Measurements from ENCODE around the gene RETREG2. TPM values are rescaled to one million over a fixed set of nuclear protein-coding genes. Genes with fewer than 3 reads are reported as not detected.

RETREG2 gene, protein sequence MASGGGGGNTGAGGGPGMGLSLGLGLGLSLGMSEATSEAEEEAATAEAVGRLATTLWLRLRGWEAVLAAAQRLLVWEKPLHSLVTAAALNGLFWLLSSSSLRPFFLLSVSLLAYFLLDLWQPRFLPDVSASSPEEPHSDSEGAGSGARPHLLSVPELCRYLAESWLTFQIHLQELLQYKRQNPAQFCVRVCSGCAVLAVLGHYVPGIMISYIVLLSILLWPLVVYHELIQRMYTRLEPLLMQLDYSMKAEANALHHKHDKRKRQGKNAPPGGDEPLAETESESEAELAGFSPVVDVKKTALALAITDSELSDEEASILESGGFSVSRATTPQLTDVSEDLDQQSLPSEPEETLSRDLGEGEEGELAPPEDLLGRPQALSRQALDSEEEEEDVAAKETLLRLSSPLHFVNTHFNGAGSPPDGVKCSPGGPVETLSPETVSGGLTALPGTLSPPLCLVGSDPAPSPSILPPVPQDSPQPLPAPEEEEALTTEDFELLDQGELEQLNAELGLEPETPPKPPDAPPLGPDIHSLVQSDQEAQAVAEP
- 70.2 and 91.9 TPM in 2 replicates for total RNA-seq

DNA sequence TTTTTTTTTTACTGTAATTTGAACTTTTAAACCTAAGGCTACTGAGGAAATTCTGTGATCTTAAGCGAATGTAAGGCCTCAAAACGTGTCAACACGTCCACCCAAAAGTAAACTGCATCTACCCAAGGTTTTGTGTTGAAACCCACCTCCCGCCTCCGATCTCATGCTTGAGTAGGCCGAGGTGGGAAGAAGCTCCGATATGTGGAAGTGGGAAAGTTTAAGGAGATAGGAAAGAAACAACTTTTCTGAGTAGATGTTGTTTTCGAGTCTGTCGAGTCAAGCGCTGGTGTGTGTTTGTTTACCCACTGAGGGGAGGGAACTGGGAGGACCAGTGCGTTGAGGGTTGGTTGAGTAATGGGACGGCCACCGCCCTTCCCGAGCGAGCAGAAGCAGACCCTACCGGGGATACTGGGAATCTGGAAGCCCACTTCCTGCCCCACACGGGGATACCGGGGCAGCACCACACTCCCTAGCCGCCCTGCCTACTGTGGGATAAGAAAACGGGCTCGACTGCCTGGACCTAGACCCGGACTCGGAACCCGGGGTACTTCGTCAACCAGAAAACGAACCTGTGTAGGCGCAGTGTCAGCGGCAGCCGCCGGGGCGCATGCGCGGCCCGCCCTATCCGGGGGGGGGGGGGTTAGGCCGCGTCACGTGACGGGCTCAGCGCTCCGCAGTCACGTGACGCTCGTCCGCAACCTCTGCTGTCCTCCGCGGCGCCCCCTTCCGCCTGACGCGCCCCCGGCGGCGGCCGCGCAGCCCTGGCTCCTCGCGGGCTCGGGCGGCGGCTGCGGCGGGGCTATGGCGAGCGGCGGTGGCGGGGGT lies at the start of gene RETREG2:
RETREG2 (plus strand) TSS at position 724 of the 825 bp plus-strand sequence; CDS start at position 802, 78 bp downstream.

DNA sequence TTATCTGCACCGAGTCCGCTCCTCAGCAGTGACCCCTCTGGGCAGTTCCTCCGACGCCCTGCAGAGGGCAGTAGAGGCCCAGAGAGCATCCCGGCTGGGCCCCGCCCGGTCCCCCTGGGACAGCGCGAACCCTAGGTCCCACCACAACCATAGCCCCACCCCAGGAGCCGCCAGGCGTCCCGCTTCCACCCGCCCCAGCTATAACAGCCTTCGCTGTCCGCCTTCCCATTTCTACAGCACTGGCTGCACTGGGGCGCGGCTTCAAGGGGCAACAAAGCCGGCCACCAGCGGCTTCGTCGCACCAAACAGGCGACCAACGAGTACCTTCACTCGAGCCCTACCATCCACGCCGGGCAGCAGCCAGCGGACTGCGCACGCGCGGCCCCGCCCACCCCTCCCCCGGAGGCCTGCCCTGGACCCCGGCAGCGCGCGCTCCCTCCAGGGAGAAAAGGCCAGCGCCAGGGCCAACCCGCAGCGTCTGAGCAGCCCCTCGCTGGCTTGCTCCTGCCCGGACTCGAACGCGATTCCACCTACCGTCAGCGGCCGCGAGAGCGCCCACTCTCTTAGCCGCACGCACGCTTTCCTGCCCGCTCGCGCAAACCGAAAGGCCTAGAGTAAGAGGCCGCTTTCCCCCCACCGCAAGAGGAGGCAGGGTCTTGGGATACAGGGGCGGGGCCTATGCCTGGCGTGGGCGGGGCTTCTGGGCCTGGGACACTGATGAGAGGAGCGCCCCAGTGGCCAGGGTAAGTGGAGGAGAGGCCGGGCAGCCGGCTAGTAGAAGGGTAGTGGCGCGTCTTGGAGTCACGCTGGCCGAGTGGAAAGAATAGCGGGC lies 17.7 kb upstream of the RETREG2 start, which contains the start of gene NHEJ1:
NHEJ1 (minus strand) TSS at position 630 of the 832 bp plus-strand sequence. CDS start 2,453 bp downstream, outside the sequence.

DNA sequence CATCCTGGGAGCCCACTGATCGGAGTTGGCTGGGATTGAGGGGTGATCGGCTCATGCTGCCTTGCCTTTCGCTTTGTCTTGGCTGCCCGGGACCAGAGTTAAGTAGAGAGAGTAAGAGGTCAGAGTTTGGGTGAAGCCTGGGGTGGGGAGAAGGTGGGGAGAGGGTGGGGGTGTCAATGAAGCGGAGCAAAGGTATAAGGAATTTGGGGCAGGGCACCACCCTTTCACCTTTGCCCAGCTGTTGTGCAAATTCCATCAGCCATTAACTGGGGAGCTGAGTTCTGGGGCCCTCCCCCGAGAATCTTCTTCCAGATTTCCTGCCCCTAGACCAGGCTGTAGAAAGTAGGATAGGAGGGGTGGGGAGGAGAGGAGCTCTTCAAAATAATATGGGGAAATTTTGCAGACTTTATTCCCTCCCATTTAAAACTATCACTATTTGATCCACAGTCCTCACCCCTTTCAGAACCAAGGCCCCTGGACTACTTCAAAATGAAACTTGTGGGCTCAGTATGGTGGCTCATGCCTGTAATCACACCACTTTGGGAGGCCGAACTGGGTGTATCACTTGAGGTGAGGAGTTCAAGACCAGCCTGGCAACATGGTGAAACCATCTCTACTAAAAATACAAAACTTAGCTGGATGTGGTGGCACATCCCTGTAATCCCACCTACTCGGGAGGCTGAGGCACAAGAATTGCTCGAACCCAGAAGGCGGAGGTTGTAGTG lies 8.0 kb upstream of the RETREG2 start, which contains the start of gene SLC23A3:
SLC23A3 (minus strand) TSS at position 100 of the 725 bp plus-strand sequence; CDS start at position 55, 45 bp downstream.

DNA sequence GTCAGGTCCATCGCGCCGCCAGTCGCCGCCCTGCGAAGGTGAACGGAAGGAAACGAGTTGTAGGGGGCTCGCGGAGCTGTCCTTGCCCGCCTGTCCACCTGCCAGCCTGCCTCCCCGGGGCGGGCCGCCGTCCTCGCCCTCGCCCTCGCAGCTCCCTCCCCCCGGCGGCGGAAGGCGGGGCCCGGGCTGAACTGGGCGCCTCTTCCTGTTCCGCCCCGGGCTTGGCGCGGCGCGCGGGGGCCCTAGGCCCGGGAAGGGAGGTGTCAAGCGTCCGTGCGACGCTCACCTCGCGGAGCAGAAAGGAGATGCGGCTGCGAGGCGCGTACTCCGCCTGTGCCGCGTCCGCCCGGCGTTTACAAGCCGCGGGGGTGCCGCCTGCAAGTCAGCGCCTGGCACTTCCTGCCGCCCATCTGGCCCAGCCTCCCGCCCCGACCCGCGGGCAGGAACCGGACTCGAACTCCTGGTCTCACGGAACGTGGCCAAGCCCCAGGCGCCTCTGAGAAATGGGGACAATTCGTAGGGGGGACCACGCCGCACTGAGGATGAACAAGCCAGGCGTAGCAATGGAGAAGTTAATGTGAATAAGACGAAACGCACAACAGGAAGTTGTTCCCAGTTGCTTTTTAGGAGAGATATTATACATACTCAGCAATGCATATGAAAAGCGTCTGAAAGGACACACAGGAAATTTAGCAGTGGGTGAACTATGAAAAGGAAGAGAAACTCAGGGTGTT lies 1.1 kb upstream of the RETREG2 start, which contains the start of gene CNPPD1:
CNPPD1 (minus strand) TSS at position 108 of the 734 bp plus-strand sequence; CDS start at position 11, 97 bp downstream.

DNA sequence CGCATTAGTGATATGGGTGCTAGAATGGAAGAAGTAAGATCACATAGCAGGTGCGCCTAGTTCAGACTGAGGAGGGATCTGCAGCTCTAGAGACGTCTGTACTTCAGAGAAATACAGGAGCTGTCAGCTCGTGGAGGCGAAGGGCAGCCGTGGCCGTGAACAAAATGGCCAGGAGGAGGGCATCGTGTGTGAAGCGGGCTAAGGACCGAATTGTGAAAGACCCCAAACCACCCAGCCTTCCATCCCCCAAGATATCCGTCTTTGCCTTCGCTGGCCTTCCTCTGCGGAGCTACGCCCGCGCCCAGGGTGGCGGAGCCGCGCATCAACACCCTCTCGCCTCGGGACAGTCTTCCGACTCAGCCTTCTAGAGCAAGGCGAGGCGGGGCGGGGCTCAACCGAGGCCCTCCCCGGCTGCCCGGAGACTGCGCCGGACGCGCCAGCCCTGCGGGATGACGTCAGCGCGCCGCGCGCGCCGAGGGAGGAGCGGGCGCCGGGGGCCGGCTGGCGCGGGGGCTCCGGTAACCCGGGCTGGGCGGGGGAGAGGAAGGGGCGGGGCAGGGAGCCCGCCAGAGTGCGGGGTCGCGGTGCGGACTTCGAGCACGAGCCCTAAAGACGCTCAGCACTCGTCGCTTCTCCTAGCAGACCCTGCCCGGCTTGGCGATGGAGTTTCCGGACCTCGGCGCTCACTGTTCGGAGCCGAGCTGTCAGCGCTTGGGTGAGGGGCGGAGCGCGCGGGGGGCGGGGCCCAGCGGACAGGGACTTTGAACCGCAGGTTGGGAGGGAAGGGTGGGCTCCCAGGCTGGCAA lies 28.5 kb downstream of the RETREG2 start, which contains the start of gene ZFAND2B:
ZFAND2B (plus strand) TSS at position 455 of the 806 bp plus-strand sequence; CDS start at position 661, 206 bp downstream.

DNA sequence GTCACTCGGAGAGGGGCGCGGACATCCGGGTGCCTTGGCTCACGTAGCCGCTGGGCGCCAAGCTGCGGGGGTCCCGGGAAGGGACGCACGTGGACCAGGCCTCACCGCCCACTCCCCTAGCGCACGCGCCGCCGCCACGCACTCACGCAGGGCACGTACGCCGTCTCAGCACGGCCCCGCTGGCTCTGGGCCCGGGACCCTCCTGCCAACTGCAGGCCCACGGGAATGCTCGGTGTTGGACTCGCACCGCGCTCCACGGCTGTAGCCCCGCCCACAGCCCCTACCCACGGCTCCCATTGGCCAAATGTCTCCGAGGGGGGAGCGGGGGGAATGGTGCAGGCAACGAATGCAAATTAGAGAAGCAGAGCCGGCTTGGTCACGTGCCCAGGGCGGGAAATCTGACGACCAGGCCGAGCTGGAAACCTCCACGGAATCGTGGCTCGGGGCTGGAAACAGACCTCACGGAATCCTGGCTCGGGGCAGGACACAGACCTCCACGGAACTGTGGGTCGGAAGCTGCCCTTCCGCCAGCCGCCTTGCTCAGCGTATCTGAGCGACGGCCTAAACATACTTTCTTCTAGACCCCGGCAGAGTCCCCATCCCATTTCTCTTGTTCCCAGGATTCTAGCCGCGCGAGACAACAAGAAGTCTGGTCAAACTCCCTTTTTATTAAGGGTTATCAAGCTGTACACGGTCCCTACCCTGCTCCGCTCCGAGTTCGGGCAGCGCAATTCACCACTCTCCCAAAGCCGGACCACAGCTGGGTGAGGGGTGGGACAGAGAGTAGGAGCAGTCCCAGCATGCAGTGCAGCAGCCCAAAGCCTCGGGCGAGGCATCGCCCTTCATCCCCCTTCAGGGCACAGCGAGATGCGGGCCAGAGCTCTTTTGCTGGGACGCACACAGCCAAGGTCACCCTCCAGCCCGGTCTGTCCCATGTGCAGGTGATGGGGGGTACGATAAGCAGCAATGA lies 40.9 kb downstream of the RETREG2 start, which contains the start of gene ABCB6:
ABCB6 (minus strand) TSS at position 227 of the 970 bp plus-strand sequence. CDS start 285 bp downstream, outside the sequence.

DNA sequence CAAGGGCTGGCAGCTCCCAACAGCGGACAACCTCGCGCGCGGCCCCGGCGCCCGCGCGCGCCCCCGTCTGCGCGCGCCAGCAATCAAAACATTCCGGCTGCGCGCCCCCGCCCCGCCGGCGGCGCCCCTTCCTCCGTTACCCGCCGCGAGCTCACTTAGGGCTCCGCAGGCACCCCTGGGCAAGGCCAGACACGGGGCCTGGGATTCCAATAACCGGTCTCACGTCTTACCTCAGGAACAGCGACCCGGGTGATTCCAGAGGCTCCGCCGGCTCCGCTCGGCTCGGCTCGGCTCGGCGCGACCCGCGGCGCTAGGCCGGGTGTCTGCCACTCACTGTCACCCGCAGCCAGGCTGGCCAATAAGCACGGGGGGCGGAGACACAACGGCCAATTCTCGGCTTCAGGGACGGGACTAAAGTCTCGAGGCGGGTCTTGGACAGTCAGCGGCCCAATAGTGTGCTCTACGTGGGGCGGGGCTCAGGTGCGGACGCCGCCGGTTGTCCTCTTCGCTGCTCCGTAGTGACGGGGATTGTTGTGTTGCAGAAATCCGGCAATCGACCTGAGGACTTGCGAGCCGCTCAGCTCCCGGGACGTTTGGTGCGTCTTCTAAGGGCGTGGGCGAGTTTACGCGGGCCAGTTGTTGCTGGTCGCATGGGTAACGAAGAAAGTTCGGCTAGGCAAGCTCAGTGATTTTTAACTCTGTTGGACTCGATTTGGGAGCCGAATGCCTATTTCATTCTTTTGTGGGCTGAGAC lies 51.4 kb downstream of the RETREG2 start, which contains the start of the genes ANKZF1 and ATG9A:
ANKZF1 (plus strand) TSS at position 502 of the 754 bp plus-strand sequence. CDS start 452 bp downstream, outside the sequence.
ATG9A (minus strand) TSS at position 332 of the 754 bp plus-strand sequence. CDS start 1,612 bp downstream, outside the sequence.

Other genes with a start within 250 kb of the RETREG2 start
- gene CDK5R2, start 218.6 kb upstream of the RETREG2 start, total RNA-seq: not detected in 2 replicates
- not detected in 2 replicates for gene FEV, start 193.1 kb upstream of the RETREG2 start, total RNA-seq
- gene CRYBA2, start 184.9 kb upstream of the RETREG2 start, total RNA-seq: not detected in 2 replicates
- gene CFAP65, start 136.8 kb upstream of the RETREG2 start, total RNA-seq: not detected in 2 replicates
- gene IHH, start 117.4 kb upstream of the RETREG2 start, total RNA-seq: not detected in 2 replicates
- gene NHEJ1, start 17.5 kb upstream of the RETREG2 start, total RNA-seq: 15.0 and 16.1 TPM in 2 replicates
- gene SLC23A3, start 8.2 kb upstream of the RETREG2 start, total RNA-seq: 0.58 and 1.7 TPM in 2 replicates
- 16.3 and 25.7 TPM in 2 replicates for gene CNPPD1, start 1.4 kb upstream of the RETREG2 start, total RNA-seq
- 20.6 and 23.4 TPM in 2 replicates for gene ZFAND2B, start 28.5 kb downstream of the RETREG2 start, total RNA-seq
- 57.9 and 62.9 TPM in 2 replicates for gene ABCB6, start 40.7 kb downstream of the RETREG2 start, total RNA-seq
- 36.4 and 39.9 TPM in 2 replicates for gene ATG9A, start 51.4 kb downstream of the RETREG2 start, total RNA-seq
- 23.0 and 57.8 TPM in 2 replicates for gene ANKZF1, start 51.5 kb downstream of the RETREG2 start, total RNA-seq
- 5.8 and 12.7 TPM in 2 replicates for gene GLB1L, start 67.2 kb downstream of the RETREG2 start, total RNA-seq
- gene STK16, start 67.2 kb downstream of the RETREG2 start, total RNA-seq: 14.0 and 26.2 TPM in 2 replicates
- not detected in 2 replicates for gene TUBA4B, start 75.0 kb downstream of the RETREG2 start, total RNA-seq
- gene TUBA4A, start 75.6 kb downstream of the RETREG2 start, total RNA-seq: 30.2 and 38.0 TPM in 2 replicates
- gene DNAJB2, start 101.1 kb downstream of the RETREG2 start, total RNA-seq: 21.7 and 47.6 TPM in 2 replicates
- gene PTPRN, start 131.1 kb downstream of the RETREG2 start, total RNA-seq: 2.1 and 12.7 TPM in 2 replicates
- not detected in 2 replicates for gene RESP18, start 154.5 kb downstream of the RETREG2 start, total RNA-seq
- 50.0 and 61.2 TPM in 2 replicates for gene DNPEP, start 209.6 kb downstream of the RETREG2 start, total RNA-seq
- gene DES, start 240.1 kb downstream of the RETREG2 start, total RNA-seq: 0.77 and 1.7 TPM in 2 replicates

Data from regular cardiac myocyte (primary cell).